Measurements from ENCODE around the gene SLC35B4. TPM values are rescaled to one million over a fixed set of nuclear protein-coding genes. Genes with fewer than 3 reads are reported as not detected.

The SLC35B4 gene
- polyA plus RNA-seq, 1 experiment, result 27.9 TPM

DNA sequence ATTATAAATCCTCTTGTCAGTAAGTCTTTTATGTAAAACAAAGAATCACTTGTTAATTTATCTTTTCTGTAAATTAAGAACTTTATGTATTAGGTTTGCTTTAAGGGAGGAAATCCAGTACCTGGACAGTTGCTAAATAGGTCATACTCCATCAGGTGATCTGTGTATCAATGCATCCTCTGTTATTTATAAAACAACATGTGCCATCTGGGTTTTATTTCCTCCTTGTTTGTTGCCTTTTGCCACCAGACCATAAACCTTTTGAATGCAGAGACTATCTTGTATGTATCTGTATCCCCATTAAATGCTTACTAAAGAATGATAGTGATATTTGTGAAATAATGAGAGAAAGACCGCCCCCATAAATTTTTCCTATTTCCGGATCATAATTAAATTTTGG is 70.0 kb downstream of the SLC35B4 start:
- no peak for DNase-seq (ENCODE audit: low read depth, low spot score)
- ChIA-PET CTCF (no interaction called here), POLR2A (no interaction called here)
- no peak overlapping the region for H3K4me3 ChIP-seq (ENCODE audit: low read depth, low read length)
- H3K9me3 ChIP-seq (ENCODE audit: control insufficient read depth, insufficient read depth, low read length), result no peaks in the 10 kb centered on the region
- no peaks in the 10 kb centered on the region for H3K27me3 ChIP-seq (ENCODE audit: control insufficient read depth, insufficient read depth, low read length)
- no peak overlapping the region for H3K27ac ChIP-seq (ENCODE audit: low read depth, low read length)
- TF ChIP-seq, protein P1, sequence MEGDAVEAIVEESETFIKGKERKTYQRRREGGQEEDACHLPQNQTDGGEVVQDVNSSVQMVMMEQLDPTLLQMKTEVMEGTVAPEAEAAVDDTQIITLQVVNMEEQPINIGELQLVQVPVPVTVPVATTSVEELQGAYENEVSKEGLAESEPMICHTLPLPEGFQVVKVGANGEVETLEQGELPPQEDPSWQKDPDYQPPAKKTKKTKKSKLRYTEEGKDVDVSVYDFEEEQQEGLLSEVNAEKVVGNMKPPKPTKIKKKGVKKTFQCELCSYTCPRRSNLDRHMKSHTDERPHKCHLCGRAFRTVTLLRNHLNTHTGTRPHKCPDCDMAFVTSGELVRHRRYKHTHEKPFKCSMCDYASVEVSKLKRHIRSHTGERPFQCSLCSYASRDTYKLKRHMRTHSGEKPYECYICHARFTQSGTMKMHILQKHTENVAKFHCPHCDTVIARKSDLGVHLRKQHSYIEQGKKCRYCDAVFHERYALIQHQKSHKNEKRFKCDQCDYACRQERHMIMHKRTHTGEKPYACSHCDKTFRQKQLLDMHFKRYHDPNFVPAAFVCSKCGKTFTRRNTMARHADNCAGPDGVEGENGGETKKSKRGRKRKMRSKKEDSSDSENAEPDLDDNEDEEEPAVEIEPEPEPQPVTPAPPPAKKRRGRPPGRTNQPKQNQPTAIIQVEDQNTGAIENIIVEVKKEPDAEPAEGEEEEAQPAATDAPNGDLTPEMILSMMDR (IDR thresholded peaks at IDR 0.05; ENCODE audit: low read depth, low read length), result no peak

DNA sequence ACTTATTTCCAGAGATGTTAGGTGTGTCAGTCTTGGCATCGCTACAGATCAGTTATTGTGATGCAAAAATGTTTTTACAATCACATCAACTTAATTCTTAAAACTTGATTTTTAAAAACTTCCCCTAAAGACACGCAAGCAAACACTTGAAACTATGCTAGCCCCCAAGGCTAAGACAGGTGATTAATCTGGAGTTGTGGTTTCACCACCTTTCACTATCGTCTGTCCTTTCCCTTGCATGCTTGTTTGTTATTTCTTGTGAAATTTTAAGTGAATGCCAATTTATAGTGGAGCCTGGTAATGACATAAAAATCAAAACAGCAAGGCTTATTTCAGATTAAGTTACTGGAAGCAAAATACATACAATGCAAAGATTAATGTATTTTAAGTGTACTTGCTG is 70.4 kb downstream of the SLC35B4 start:
- ChIA-PET CTCF (no interaction called here), POLR2A (no interaction called here)
- TF ChIP-seq, protein P1 (IDR thresholded peaks at IDR 0.05; ENCODE audit: low read depth, low read length), result no peak
- H3K9me3 ChIP-seq (ENCODE audit: control insufficient read depth, insufficient read depth, low read length), result no peaks in the 10 kb centered on the region
- H3K27me3 ChIP-seq (ENCODE audit: control insufficient read depth, insufficient read depth, low read length), result no peaks in the 10 kb centered on the region
- no peak overlapping the region for H3K27ac ChIP-seq (ENCODE audit: low read depth, low read length)
- no peak for DNase-seq (ENCODE audit: low read depth, low spot score)
- H3K4me3 ChIP-seq (ENCODE audit: low read depth, low read length), result no peak overlapping the region

DNA sequence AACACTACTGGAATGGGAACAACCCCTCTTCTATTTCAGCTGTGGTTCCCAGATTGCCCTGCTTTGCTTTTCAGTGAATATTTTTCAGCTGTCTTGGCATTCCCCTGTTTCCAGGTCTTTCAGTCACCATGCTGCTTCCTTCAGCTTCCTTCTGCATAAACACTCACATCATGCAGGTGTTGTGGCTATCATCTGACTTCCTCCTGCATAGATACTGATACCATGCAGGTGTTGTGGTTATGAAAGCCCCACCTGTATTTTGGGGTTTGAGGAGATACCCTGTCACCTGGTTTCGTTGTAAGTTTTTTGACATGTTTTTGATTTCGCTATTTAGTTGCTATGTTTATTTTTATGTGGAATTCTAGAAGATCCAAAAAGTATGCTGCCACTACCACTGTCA is 71.5 kb downstream of the SLC35B4 start:
- TF ChIP-seq, protein P1 (IDR thresholded peaks at IDR 0.05; ENCODE audit: low read depth, low read length), result no peak
- H3K27ac ChIP-seq (ENCODE audit: low read depth, low read length), result no peak overlapping the region
- no peak overlapping the region for H3K4me3 ChIP-seq (ENCODE audit: low read depth, low read length)
- no peak for DNase-seq (ENCODE audit: low read depth, low spot score)
- H3K9me3 ChIP-seq (ENCODE audit: control insufficient read depth, insufficient read depth, low read length), result no peaks in the 10 kb centered on the region
- CTCF ChIA-PET, result no interaction called here
- POLR2A ChIA-PET, result no interaction called here
- H3K27me3 ChIP-seq (ENCODE audit: control insufficient read depth, insufficient read depth, low read length), result no peaks in the 10 kb centered on the region

Other genes starting within 250 kb of the SLC35B4 start
- gene LRGUK, start 189.6 kb downstream of the SLC35B4 start, polyA plus RNA-seq (2011; rRNA removed), result 0.07 and 0.09 TPM in 2 replicates
- 337 and 347 TPM in 2 replicates for gene AKR1B1, start 142.2 kb upstream of the SLC35B4 start, polyA plus RNA-seq (2011; rRNA removed)
- 2.2 and 7.3 TPM in 2 replicates for gene AKR1B10, start 210.6 kb upstream of the SLC35B4 start, polyA plus RNA-seq (2011; rRNA removed)
- gene AKR1B15, start 232.2 kb upstream of the SLC35B4 start, polyA plus RNA-seq (2011; rRNA removed), result 0.10 TPM in 1 of 2 replicates, not detected in the other